ENCODE data around the gene PIP5K1B.
A peak's percentile ranks its signal among the peaks of the same experiment; 100 is the strongest.

Gene PIP5K1B

GRCh38 chr9:68683433-68683832 lies 21.6 kb upstream of the PIP5K1B start:
- no peak for DNase-seq (ENCODE audit: low spot score)
- TF ChIP-seq CTCF (IDR thresholded peaks at IDR 0.05; ENCODE audit: extremely low read depth, missing control alignments): no peak

- DNase-seq (ENCODE audit: low spot score): no peak
- no peak for TF ChIP-seq CTCF (IDR thresholded peaks at IDR 0.05; ENCODE audit: extremely low read depth, missing control alignments)
Observed at GRCh38 chr9:68685213-68685612, 19.8 kb upstream of the PIP5K1B start.

GRCh38 chr9:68685770-68686169 lies 19.3 kb upstream of the PIP5K1B start:
- peak; percentile 66 for TF ChIP-seq CTCF (IDR thresholded peaks at IDR 0.05; ENCODE audit: extremely low read depth, missing control alignments)
- peak; percentile 73 for DNase-seq (ENCODE audit: low spot score)

- no peak for DNase-seq (ENCODE audit: low spot score)
- no peak for TF ChIP-seq CTCF (IDR thresholded peaks at IDR 0.05; ENCODE audit: extremely low read depth, missing control alignments)
Observed at GRCh38 chr9:68690088-68690487, 15.0 kb upstream of the PIP5K1B start.

- TF ChIP-seq CTCF (IDR thresholded peaks at IDR 0.05; ENCODE audit: extremely low read depth, missing control alignments): no peak
Observed at GRCh38 chr9:68692519-68692918, 12.5 kb upstream of the PIP5K1B start.

GRCh38 chr9:68694125-68694524 lies 10.9 kb upstream of the PIP5K1B start:
- no peak for TF ChIP-seq CTCF (IDR thresholded peaks at IDR 0.05; ENCODE audit: extremely low read depth, missing control alignments)

More at GRCh38 chr9:68692519-68692918, 12.5 kb upstream of the PIP5K1B start:
- DNase-seq (ENCODE audit: low spot score): no peak

GRCh38 chr9:68697851-68698250 lies 7.2 kb upstream of the PIP5K1B start:
- DNase-seq (ENCODE audit: low spot score): no peak

More at GRCh38 chr9:68694125-68694524, 10.9 kb upstream of the PIP5K1B start:
- DNase-seq (ENCODE audit: low spot score): no peak

More at GRCh38 chr9:68697851-68698250, 7.2 kb upstream of the PIP5K1B start:
- no peak for TF ChIP-seq CTCF (IDR thresholded peaks at IDR 0.05; ENCODE audit: extremely low read depth, missing control alignments)
